GM18511 (cell line): ENCODE data around the gene TRABD2A.
A peak's percentile ranks its signal among the peaks of the same experiment; 100 is the strongest.

Source experiments
- ATAC-seq: cut with Tn5 transposase; IDR thresholded peaks from one replicate; pipeline ENCODE4 v1.9.1; 2021; ENCODE audit warnings: mild to moderate bottlenecking, moderate library complexity; ENCODE audit not compliant: unreplicated experiment

TRABD2A gene

GRCh38 chr2:84856787-84857186 is 24.1 kb downstream of the TRABD2A start:
- ATAC-seq = peak; percentile 73

GRCh38 chr2:84855731-84856130 is 25.2 kb downstream of the TRABD2A start:
- no peak for ATAC-seq

GRCh38 chr2:84854850-84855249 is 26.0 kb downstream of the TRABD2A start:
- no peak for ATAC-seq

- ATAC-seq = no peak
Observed at GRCh38 chr2:84851876-84852275, 29.0 kb downstream of the TRABD2A start.

- ATAC-seq = no peak
Observed at GRCh38 chr2:84850471-84850870, 30.4 kb downstream of the TRABD2A start.

GRCh38 chr2:84849271-84849952 is 31.5 kb downstream of the TRABD2A start:
- no peak for ATAC-seq

GRCh38 chr2:84847326-84848050 is 33.4 kb downstream of the TRABD2A start:
- ATAC-seq = no peak

GRCh38 chr2:84846741-84847142 is 34.1 kb downstream of the TRABD2A start:
- no peak for ATAC-seq

- no peak for ATAC-seq
Observed at GRCh38 chr2:84846041-84846663, 34.7 kb downstream of the TRABD2A start.

- no peak for ATAC-seq
Observed at GRCh38 chr2:84844141-84844540, 36.7 kb downstream of the TRABD2A start.

GRCh38 chr2:84841577-84841976 is 39.3 kb downstream of the TRABD2A start:
- no peak for ATAC-seq

- ATAC-seq = no peak
Observed at GRCh38 chr2:84840306-84840705, 40.6 kb downstream of the TRABD2A start.

- no peak for ATAC-seq
Observed at GRCh38 chr2:84839851-84840250, 41.0 kb downstream of the TRABD2A start.

GRCh38 chr2:84838434-84839145 is 42.3 kb downstream of the TRABD2A start:
- ATAC-seq = no peak

GRCh38 chr2:84836215-84836614 is 44.7 kb downstream of the TRABD2A start:
- no peak for ATAC-seq

- no peak for ATAC-seq
Observed at GRCh38 chr2:84833481-84834150, 47.3 kb downstream of the TRABD2A start.

- peak; percentile 89 for ATAC-seq
Observed at GRCh38 chr2:84832772-84833461, 48.0 kb downstream of the TRABD2A start.

- ATAC-seq = no peak
Observed at GRCh38 chr2:84830758-84831500, 50.0 kb downstream of the TRABD2A start.

- ATAC-seq = no peak
Observed at GRCh38 chr2:84830095-84830494, 50.8 kb downstream of the TRABD2A start.

GRCh38 chr2:84829693-84830092 is 51.2 kb downstream of the TRABD2A start:
- ATAC-seq = no peak
